Endodermal cell (in vitro differentiated cells): ENCODE results near the gene QTRT2. TPM values are rescaled to one million over a fixed set of nuclear protein-coding genes. Genes with fewer than 3 reads are reported as not detected.

Experiments
- DNase-seq: peaks from one replicate; pipeline ENCODE4 v3.0.0-alpha.2; 2017
- H3K27ac ChIP-seq: 2 replicates; pipeline ENCODE4 v1.5.1; 2013; ENCODE audit warnings: mild to moderate bottlenecking, low read depth, low read length, moderate library complexity
- H3K27me3 ChIP-seq: 2 replicates; pipeline ENCODE4 v1.6.1; 2013; ENCODE audit warnings: mild to moderate bottlenecking, low read length, moderate library complexity; ENCODE audit not compliant: insufficient read depth, control insufficient read depth, poor library complexity, severe bottlenecking
- H3K36me3 ChIP-seq: 2 replicates; pipeline ENCODE4 v1.7.0; 2013; ENCODE audit warnings: mild to moderate bottlenecking, low read length, moderate library complexity; ENCODE audit not compliant: control insufficient read depth, insufficient read depth
- H3K4me1 ChIP-seq: one replicate; pipeline ENCODE4 v1.7.0; 2013; ENCODE audit warnings: low read length; ENCODE audit not compliant: control insufficient read depth, insufficient read depth
- H3K4me3 ChIP-seq: 2 replicates; pipeline ENCODE4 v1.5.1; 2013; ENCODE audit warnings: mild to moderate bottlenecking, low read length, moderate library complexity
- H3K9ac ChIP-seq: 2 replicates; pipeline ENCODE4 v1.6.1; 2013; ENCODE audit warnings: mild to moderate bottlenecking, low read length, moderate library complexity; ENCODE audit not compliant: poor library complexity, severe bottlenecking; ENCODE audit errors: extremely low read depth
- H3K9me3 ChIP-seq: 2 replicates; pipeline ENCODE4 v1.6.1; 2013; ENCODE audit warnings: mild to moderate bottlenecking, low read length, moderate library complexity; ENCODE audit not compliant: control insufficient read depth
- H3K27ac Mint-ChIP-seq: 2 replicates; pipeline ENCODE4 v1.8.0; 2020; ENCODE audit warnings: mixed read lengths
- H3K27me3 Mint-ChIP-seq: 2 replicates; pipeline ENCODE4 v1.8.0; 2021; ENCODE audit warnings: mild to moderate bottlenecking, mixed read lengths; ENCODE audit not compliant: insufficient read depth
- H3K36me3 Mint-ChIP-seq: 2 replicates; pipeline ENCODE4 v1.8.0; 2020; ENCODE audit warnings: low read depth, mixed read lengths
- H3K4me1 Mint-ChIP-seq: 2 replicates; pipeline ENCODE4 v1.8.0; 2020; ENCODE audit warnings: mixed read lengths
- H3K4me3 Mint-ChIP-seq: 2 replicates; pipeline ENCODE4 v1.8.0; 2020; ENCODE audit warnings: mild to moderate bottlenecking, moderate library complexity, mixed read lengths
- H3K9me3 Mint-ChIP-seq: 2 replicates; pipeline ENCODE4 v1.8.0; 2020; ENCODE audit warnings: mild to moderate bottlenecking, mixed read lengths
- CTCF ChIP-seq: fragments of 200-600 bp; sonication (generic); conservative IDR thresholded peaks from 2 replicates; pipeline ENCODE4 v1.5.0; 2021; ENCODE audit warnings: antibody characterized with exemption, mild to moderate bottlenecking
- WGBS, 2 experiments: methylation state at CpG; one replicate each; pipeline versions ENCODE4 v1.1.5 to v1.1.7; 2013; ENCODE audit warnings: missing lambda C conversion rate in 2 of 2, mixed read lengths in 1 of 2; ENCODE audit not compliant: insufficient coverage in 1 of 2, insufficient read length in 1 of 2; 5-methylcytosine and 5-hydroxymethylcytosine counted together
- total RNA-seq, 2 donors: library from RNA; stranded (reverse); fragmentation: NEBNext Ultra II Directional in 1 of 2; extraction: Animal tissue kit (Norgen Biotek cat#: 25700) in 1 of 2; gene quantifications; 2 replicates in 1 of 2; 3 replicates in 1 of 2; pipeline ENCODE4 v1.2.1, GENCODE V29; 2021

Gene QTRT2
- total RNA-seq, 2 donors from 2014 or later, result 33.0 to 37.7 TPM

- Mint-ChIP-seq H3K9me3 (no peaks in the 10 kb centered on the region), H3K27me3 (no peaks in the 10 kb centered on the region), H3K4me1 (peaks cover 22% of the 10 kb centered on the region), H3K27ac (no peak overlapping the region), H3K36me3 (no peaks in the 10 kb centered on the region), H3K4me3 (no peak overlapping the region)
- DNase-seq, result no peak
- H3K36me3 ChIP-seq, result no peaks in the 10 kb centered on the region
- peak overlapping the region; percentile 59 for H3K4me3 ChIP-seq
- no peak for TF ChIP-seq CTCF
- no peak overlapping the region for H3K9ac ChIP-seq
- no peaks in the 10 kb centered on the region for H3K27me3 ChIP-seq
- WGBS, 2 experiments, result 81 to 86% methylated on average over 3 of the region's 3 CpGs
- peaks cover 8% of the 10 kb centered on the region for H3K4me1 ChIP-seq
- no peaks in the 10 kb centered on the region for H3K9me3 ChIP-seq
- H3K27ac ChIP-seq, result no peak overlapping the region
Measured at GRCh38 chr3:114111060-114111770, 54.7 kb downstream of the QTRT2 start.

- TF ChIP-seq CTCF, result no peak
- H3K9me3 Mint-ChIP-seq, result no peaks in the 10 kb centered on the region
- no peak overlapping the region for H3K27ac Mint-ChIP-seq
- H3K4me3 ChIP-seq, result no peak overlapping the region
- no peaks in the 10 kb centered on the region for H3K36me3 ChIP-seq
- no peak overlapping the region for H3K27ac ChIP-seq
- H3K4me3 Mint-ChIP-seq, result no peak overlapping the region
- WGBS, 2 experiments, result 88 to 89% methylated on average over 4 to 6 of the region's 6 CpGs
- no peak overlapping the region for H3K9ac ChIP-seq
- H3K9me3 ChIP-seq, result no peaks in the 10 kb centered on the region
- no peaks in the 10 kb centered on the region for H3K27me3 Mint-ChIP-seq
- H3K4me1 Mint-ChIP-seq, result peaks cover 22% of the 10 kb centered on the region
- DNase-seq, result no peak
- H3K36me3 Mint-ChIP-seq, result no peaks in the 10 kb centered on the region
- peaks cover 8% of the 10 kb centered on the region for H3K4me1 ChIP-seq
- no peaks in the 10 kb centered on the region for H3K27me3 ChIP-seq
Measured at GRCh38 chr3:114112696-114113095, 56.2 kb downstream of the QTRT2 start.

- TF ChIP-seq CTCF, result no peak
- Mint-ChIP-seq H3K27me3 (no peaks in the 10 kb centered on the region), H3K27ac (no peak overlapping the region), H3K36me3 (no peaks in the 10 kb centered on the region), H3K4me3 (no peak overlapping the region), H3K9me3 (no peaks in the 10 kb centered on the region), H3K4me1 (peaks cover 18% of the 10 kb centered on the region)
- H3K36me3 ChIP-seq, result no peaks in the 10 kb centered on the region
- no peak for DNase-seq
- 82 to 93% methylated on average over 3 of the region's 3 CpGs for WGBS, 2 experiments
- no peaks in the 10 kb centered on the region for H3K9me3 ChIP-seq
- H3K4me1 ChIP-seq, result peaks cover 8% of the 10 kb centered on the region
- H3K9ac ChIP-seq, result no peak overlapping the region
- H3K27ac ChIP-seq, result no peak overlapping the region
- H3K27me3 ChIP-seq, result no peaks in the 10 kb centered on the region
- H3K4me3 ChIP-seq, result no peak overlapping the region
Measured at GRCh38 chr3:114114719-114115118, 58.2 kb downstream of the QTRT2 start.
